ENCODE data around the gene RFNG.

DNA sequence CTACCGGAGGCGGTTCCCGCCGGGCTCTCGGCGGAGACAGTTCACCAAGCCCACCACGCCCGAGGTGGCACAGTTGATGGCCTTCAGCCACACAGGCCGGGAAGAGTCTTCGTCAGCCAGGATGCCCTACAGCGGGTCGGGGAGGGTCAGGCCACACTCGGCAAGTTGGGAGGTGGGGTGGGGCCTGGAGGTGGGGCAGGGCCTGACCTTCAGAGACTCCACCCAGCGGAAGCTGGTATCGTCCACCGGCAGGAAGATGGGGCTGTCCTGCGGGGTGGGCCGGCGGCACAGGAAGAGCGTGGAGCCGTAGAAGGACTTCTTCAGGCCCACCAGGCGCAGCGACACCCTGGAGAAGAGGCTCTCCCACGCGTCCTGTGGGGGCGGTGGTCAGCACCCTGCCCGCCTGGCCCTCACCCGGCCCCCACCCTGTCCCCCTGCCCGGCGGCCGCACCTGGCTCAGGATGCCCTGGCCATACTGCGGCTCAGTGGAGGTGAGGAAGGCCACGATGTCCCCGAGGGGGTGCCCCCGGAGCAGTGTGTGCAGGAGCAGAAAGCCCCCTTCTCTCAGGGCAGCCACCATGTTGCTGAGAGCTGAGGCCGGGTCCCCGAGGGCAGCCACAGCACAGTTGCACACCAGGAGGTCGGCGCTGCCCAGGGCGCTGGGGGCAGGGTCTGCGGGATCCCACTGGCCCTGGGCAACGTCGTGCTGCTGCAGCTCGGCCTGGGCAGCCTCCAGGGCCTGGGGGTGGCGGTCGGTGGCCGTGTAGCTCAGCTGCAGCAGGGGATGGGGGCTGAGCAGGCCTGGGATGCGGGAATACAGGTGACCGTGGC, 33.6 kb upstream of the RFNG start:
- TF ChIP-seq, protein P1, sequence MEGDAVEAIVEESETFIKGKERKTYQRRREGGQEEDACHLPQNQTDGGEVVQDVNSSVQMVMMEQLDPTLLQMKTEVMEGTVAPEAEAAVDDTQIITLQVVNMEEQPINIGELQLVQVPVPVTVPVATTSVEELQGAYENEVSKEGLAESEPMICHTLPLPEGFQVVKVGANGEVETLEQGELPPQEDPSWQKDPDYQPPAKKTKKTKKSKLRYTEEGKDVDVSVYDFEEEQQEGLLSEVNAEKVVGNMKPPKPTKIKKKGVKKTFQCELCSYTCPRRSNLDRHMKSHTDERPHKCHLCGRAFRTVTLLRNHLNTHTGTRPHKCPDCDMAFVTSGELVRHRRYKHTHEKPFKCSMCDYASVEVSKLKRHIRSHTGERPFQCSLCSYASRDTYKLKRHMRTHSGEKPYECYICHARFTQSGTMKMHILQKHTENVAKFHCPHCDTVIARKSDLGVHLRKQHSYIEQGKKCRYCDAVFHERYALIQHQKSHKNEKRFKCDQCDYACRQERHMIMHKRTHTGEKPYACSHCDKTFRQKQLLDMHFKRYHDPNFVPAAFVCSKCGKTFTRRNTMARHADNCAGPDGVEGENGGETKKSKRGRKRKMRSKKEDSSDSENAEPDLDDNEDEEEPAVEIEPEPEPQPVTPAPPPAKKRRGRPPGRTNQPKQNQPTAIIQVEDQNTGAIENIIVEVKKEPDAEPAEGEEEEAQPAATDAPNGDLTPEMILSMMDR (conservative IDR thresholded peaks at IDR 0.05; ENCODE audit: low read depth, low read length) = no peak
- no peak for TF ChIP-seq EZH2 (IDR thresholded peaks at IDR 0.05; ENCODE audit: borderline replicate concordance, low read depth, low read length, poor library complexity, severe bottlenecking)

All from A673 (cell line).